Measurements from ENCODE around the gene NTRK3. TPM values are rescaled to one million over a fixed set of nuclear protein-coding genes. Genes with fewer than 3 reads are reported as not detected.

Gene NTRK3
- polyA plus RNA-seq, 1 experiment: 0.21 TPM

GRCh38 chr15:87929841-87930240 lies 326.7 kb downstream of the NTRK3 start:
- CTCF ChIA-PET: no interaction called here

GRCh38 chr15:87924433-87924832 lies 332.1 kb downstream of the NTRK3 start:
- H3K4me3 ChIP-seq (ENCODE audit: low read depth, low read length): no peak overlapping the region
- H3K27me3 ChIP-seq (ENCODE audit: control insufficient read depth, insufficient read depth, low read length): peaks cover 3% of the 10 kb centered on the region
- DNase-seq (ENCODE audit: low read depth, low spot score): no peak
- H3K27ac ChIP-seq (ENCODE audit: low read depth, low read length): no peak overlapping the region
- ChIA-PET POLR2A (no interaction called here), CTCF (no interaction called here)
- H3K9me3 ChIP-seq (ENCODE audit: control insufficient read depth, insufficient read depth, low read length): no peaks in the 10 kb centered on the region
- TF ChIP-seq CTCF (IDR thresholded peaks at IDR 0.05; ENCODE audit: low read depth, low read length): no peak

More at GRCh38 chr15:87929841-87930240, 326.7 kb downstream of the NTRK3 start:
- Histone ChIP-seq H3K27me3 (ENCODE audit: control insufficient read depth, insufficient read depth, low read length) (peaks cover 5% of the 10 kb centered on the region), H3K4me3 (ENCODE audit: low read depth, low read length) (no peak overlapping the region), H3K9me3 (ENCODE audit: control insufficient read depth, insufficient read depth, low read length) (no peaks in the 10 kb centered on the region), H3K27ac (ENCODE audit: low read depth, low read length) (no peak overlapping the region)
- DNase-seq (ENCODE audit: low read depth, low spot score): no peak
- no peak for TF ChIP-seq CTCF (IDR thresholded peaks at IDR 0.05; ENCODE audit: low read depth, low read length)
- POLR2A ChIA-PET: no interaction called here

GRCh38 chr15:87919064-87919463 lies 337.5 kb downstream of the NTRK3 start:
- ChIA-PET CTCF (no interaction called here), POLR2A (no interaction called here)
- H3K4me3 ChIP-seq (ENCODE audit: low read depth, low read length): no peak overlapping the region
- H3K27me3 ChIP-seq (ENCODE audit: control insufficient read depth, insufficient read depth, low read length): no peaks in the 10 kb centered on the region
- DNase-seq (ENCODE audit: low read depth, low spot score): no peak
- TF ChIP-seq CTCF (IDR thresholded peaks at IDR 0.05; ENCODE audit: low read depth, low read length): no peak
- H3K27ac ChIP-seq (ENCODE audit: low read depth, low read length): no peak overlapping the region
- H3K9me3 ChIP-seq (ENCODE audit: control insufficient read depth, insufficient read depth, low read length): no peaks in the 10 kb centered on the region

- no peak overlapping the region for H3K4me3 ChIP-seq (ENCODE audit: low read depth, low read length)
- no peak for TF ChIP-seq CTCF (IDR thresholded peaks at IDR 0.05; ENCODE audit: low read depth, low read length)
- H3K9me3 ChIP-seq (ENCODE audit: control insufficient read depth, insufficient read depth, low read length): no peaks in the 10 kb centered on the region
- DNase-seq (ENCODE audit: low read depth, low spot score): no peak
- CTCF ChIA-PET: no interaction called here
- POLR2A ChIA-PET: no interaction called here
- H3K27me3 ChIP-seq (ENCODE audit: control insufficient read depth, insufficient read depth, low read length): no peaks in the 10 kb centered on the region
- H3K27ac ChIP-seq (ENCODE audit: low read depth, low read length): no peak overlapping the region
Measured at GRCh38 chr15:87917480-87917879, 339.1 kb downstream of the NTRK3 start.

- ChIA-PET POLR2A (no interaction called here), CTCF (no interaction called here)
- DNase-seq (ENCODE audit: low read depth, low spot score): no peak
- H3K4me3 ChIP-seq (ENCODE audit: low read depth, low read length): no peak overlapping the region
- H3K27me3 ChIP-seq (ENCODE audit: control insufficient read depth, insufficient read depth, low read length): no peaks in the 10 kb centered on the region
- no peaks in the 10 kb centered on the region for H3K9me3 ChIP-seq (ENCODE audit: control insufficient read depth, insufficient read depth, low read length)
- no peak for TF ChIP-seq CTCF (IDR thresholded peaks at IDR 0.05; ENCODE audit: low read depth, low read length)
- H3K27ac ChIP-seq (ENCODE audit: low read depth, low read length): no peak overlapping the region
Measured at GRCh38 chr15:87916208-87916607, 340.3 kb downstream of the NTRK3 start.

Measured in AG04450 (cell line).